Measurements from ENCODE around the gene PAX2. TPM values are rescaled to one million over a fixed set of nuclear protein-coding genes. Genes with fewer than 3 reads are reported as not detected.

The PAX2 gene
- total and polyA plus RNA-seq, 2 of the 13 experiments (the other 11 are each of a cell fraction or from before 2014, with no cell fraction given), result not detected

GRCh38 chr10:100714566-100714950 is 30.8 kb upstream of the PAX2 start (continued):
- TF ChIP-seq CENPT (CRISPR knock-in tag; IDR thresholded peaks at IDR 0.05; ENCODE audit: low read depth) (no peak), ZNF205 (CRISPR knock-in tag; IDR thresholded peaks at IDR 0.05) (no peak), GATAD1 (CRISPR knock-in tag; IDR thresholded peaks at IDR 0.05) (no peak), TBP (CRISPR knock-in tag; IDR thresholded peaks at IDR 0.05) (no peak), ZNF329 (CRISPR knock-in tag; IDR thresholded peaks at IDR 0.05; ENCODE audit: low read depth) (no peak), CBX2 (IDR thresholded peaks at IDR 0.05; ENCODE audit: low read depth, low read length) (no peak), CBX2 (CRISPR knock-in tag; IDR thresholded peaks at IDR 0.05; ENCODE audit: low read depth) (no peak), TAF15 (IDR thresholded peaks at IDR 0.05; ENCODE audit: low read depth, low read length, poor library complexity, severe bottlenecking) (no peak), KAT2B (IDR thresholded peaks at IDR 0.05; ENCODE audit: borderline replicate concordance, low read depth, low read length) (no peak), ZNF235 (CRISPR knock-in tag; IDR thresholded peaks at IDR 0.05; ENCODE audit: borderline replicate concordance) (no peak)

- intact Hi-C loops (cut with micrococcal nuclease; ENCODE audit: unreplicated experiment) (no loop called here), in situ Hi-C loops (cut with HindIII; ENCODE audit: extremely low pct_ligation_motif_present, low pct_unique_long_range_greater_than_20kb) (no loop called here)
- no peaks in the 10 kb centered on the region for H3K4me1 ChIP-seq (ENCODE audit: insufficient read depth, low read length)
- no peaks in the 10 kb centered on the region; the same call in 1 of the 2 replicates for H4K20me1 ChIP-seq (ENCODE audit: insufficient read depth, low read length)
- ChIA-PET CTCF (ENCODE audit: low intra/inter-chr PET ratio, low total read pairs) (no interaction called here), POLR2A (no interaction called here)
- BruUV-seq (replicated peaks), result no TSS peak
- ATAC-seq (no peak), DNase-seq (ENCODE audit: low spot score) (no peak), FAIRE-seq (no peak)
- WGBS (ENCODE audit: low lambda C conversion rate), result 51% methylated on average over 4 of the region's 4 CpGs
- H3K27me3 ChIP-seq (ENCODE audit: control insufficient read depth in 1 of 2, insufficient read depth in 2 of 2, low read length in 2 of 2), result peaks cover 10 to 64% of the 10 kb centered on the region in 2 experiments
- no peak overlapping the region for H3K4me2 ChIP-seq (ENCODE audit: low read depth, low read length)
- H3K4me3 ChIP-seq (replicated peaks in 1 of 3; ENCODE audit: insufficient read depth in 1 of 3, low read depth in 2 of 3, low read length in 3 of 3), result no peak overlapping the region
- H3K36me3 ChIP-seq (replicated peaks in 1 of 2; ENCODE audit: control insufficient read depth in 1 of 2, insufficient read depth in 2 of 2, low read length in 2 of 2), result no peaks in the 10 kb centered on the region
- H2AFZ ChIP-seq (ENCODE audit: low read length), result no peak overlapping the region
- no peak overlapping the region for H3K9ac ChIP-seq (ENCODE audit: insufficient read depth, low read depth, low read length)
- no peaks in the 10 kb centered on the region for H3K9me3 ChIP-seq (ENCODE audit: low read length)
- H3K27ac ChIP-seq (ENCODE audit: extremely low read length, insufficient read depth, low read length), result no peak overlapping the region
- no peaks in the 10 kb centered on the region for H3K79me2 ChIP-seq (ENCODE audit: insufficient read depth, low read length)
- TF ChIP-seq GMEB1 (CRISPR knock-in tag; IDR thresholded peaks at IDR 0.05; ENCODE audit: borderline replicate concordance) (no peak), CCAR2 (optimal IDR thresholded peaks at IDR 0.05; ENCODE audit: low read depth, low read length) (no peak), EP300 (IDR thresholded peaks at IDR 0.05; ENCODE audit: low read depth in 2 of 2, low read length in 2 of 2) (no peak), EP300 (CRISPR knock-in tag; IDR thresholded peaks at IDR 0.05; ENCODE audit: borderline replicate concordance) (no peak), DDIT3 (CRISPR knock-in tag; IDR thresholded peaks at IDR 0.05) (no peak), ZNF180 (CRISPR knock-in tag; IDR thresholded peaks at IDR 0.05; ENCODE audit: borderline replicate concordance, low read depth) (no peak), ZNF580 (CRISPR knock-in tag; IDR thresholded peaks at IDR 0.05; ENCODE audit: borderline replicate concordance, low read depth) (no peak), GMEB2 (CRISPR knock-in tag; IDR thresholded peaks at IDR 0.05; ENCODE audit: low read depth) (no peak), PBX2 (CRISPR knock-in tag; IDR thresholded peaks at IDR 0.05) (no peak), ZBTB1 (CRISPR knock-in tag; IDR thresholded peaks at IDR 0.05; ENCODE audit: borderline replicate concordance) (no peak), YY1 (IDR thresholded peaks at IDR 0.05; ENCODE audit: insufficient read depth, insufficient replicate concordance, low read depth, low read length) (no peak)
Measured at GRCh38 chr10:100715101-100715444, 30.3 kb upstream of the PAX2 start.

Measured in HepG2 (cell line).